Stimulated activated CD4-positive, alpha-beta T cell treated with anti-CD3 and anti-CD28 coated beads, Interleukin-15, amount 100 ng/mL, for 1 hour (primary cell): ENCODE data around the gene EXOC6.

Experiments
- DNase-seq, 2 donors: peaks; one replicate each; pipeline ENCODE4 v3.0.0-alpha.2; 2020; ENCODE audit warnings: low read depth in 1 of 2, low spot score in 1 of 2

EXOC6 gene

GRCh38 chr10:92848441-92849233 is at the start of gene EXOC6:
TSS of gene EXOC6 (plus strand) at chr10:92848520. CDS start at chr10:92848534, 14 bp downstream.
- peak; percentile 74 for DNase-seq

- no peak for DNase-seq
Measured at GRCh38 chr10:92799568-92799967, 48.8 kb upstream of the EXOC6 start.

- no peak for DNase-seq
Measured at GRCh38 chr10:92800134-92800733, 48.1 kb upstream of the EXOC6 start.

GRCh38 chr10:92801978-92802872 is 46.1 kb upstream of the EXOC6 start:
- no peak for DNase-seq

DNA sequence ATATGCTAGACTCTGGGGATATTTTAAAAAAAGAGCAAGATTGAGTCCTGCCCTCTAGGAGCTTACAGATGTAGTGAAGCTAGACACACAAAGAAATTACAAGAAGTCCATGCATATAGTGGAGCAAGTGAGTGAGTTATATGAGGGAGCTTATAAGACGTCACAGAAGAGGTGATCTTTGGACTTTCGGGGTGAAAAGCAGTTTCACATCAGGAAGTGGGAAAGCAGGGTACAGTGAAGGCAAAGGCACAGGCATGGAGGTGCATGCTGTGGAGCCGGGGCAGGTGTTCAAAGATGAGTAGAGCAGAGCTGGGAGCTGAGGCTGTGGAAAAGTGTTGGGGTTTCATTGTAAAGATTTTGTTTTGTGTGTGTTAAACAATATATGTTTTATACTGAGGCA is 38.5 kb upstream of the EXOC6 start:
- no peak for DNase-seq

DNA sequence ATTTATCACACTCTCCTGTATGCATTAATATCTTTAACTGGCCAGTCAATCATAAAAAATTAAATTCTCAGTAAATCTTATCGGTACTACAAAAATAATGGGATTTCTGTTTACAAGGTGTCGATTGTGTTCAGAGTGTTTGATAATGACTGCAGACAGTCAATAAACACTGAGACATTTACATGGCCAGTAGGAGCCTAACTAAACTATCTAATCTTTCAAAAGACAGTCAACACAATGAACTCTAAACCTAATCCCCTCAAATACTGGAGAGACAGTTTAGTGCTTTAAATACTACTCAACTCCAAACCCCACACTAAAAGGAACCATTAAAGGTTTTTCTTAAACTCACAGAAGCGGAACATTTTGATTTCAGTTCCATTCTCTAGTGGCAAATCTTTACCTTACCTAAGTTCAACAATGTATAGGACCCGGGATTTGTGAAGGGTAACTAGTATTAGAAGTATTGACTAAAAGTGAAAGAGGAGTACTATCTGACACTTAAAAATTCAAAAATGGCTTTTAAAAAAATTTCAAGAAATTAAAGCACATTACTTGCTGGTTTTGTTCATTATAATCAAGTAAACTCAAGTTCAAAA is 37.3 kb upstream of the EXOC6 start:
- no peak for DNase-seq

GRCh38 chr10:92811986-92812385 is 36.3 kb upstream of the EXOC6 start:
- DNase-seq = no peak

DNA sequence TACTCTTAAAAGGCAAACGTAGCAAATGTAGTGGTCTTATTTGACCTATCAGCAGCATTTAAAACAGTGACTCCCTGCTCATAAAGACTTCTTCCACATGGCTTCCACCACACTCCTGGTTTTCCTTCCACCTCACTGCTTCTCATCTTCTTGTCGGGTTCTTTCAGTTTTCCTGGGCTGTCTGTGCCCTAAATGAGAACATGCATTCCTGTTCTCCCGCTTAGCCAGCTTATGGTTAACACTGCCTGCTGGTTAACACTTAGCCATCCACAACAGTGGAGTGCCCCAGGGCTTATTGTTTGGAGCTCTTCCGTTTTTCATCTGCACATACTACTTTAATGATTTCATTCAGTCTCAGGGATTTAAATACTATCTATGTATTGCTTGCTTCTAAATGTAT is 34.3 kb upstream of the EXOC6 start:
- no peak for DNase-seq

DNA sequence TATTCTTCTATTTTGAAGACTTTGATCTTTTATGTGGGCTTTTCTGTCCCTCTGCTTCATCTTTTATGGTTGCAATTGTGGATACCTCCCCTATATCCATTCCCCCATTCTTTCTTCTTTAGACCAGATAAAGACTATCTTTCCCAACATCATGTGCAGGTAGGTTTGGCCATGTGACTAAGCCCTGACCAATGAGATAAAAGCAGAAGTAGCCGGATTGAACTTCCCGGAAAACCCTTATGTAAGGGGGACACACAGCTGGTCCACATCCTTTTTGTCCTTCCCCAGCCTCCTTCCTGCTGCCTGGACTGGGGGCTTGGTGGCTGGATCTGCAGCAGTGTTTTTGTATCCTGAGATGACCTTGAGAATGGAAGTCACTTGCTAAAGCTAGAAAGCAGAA is 33.5 kb upstream of the EXOC6 start:
- DNase-seq = no peak

GRCh38 chr10:92816091-92816531 is 32.2 kb upstream of the EXOC6 start:
- no peak for DNase-seq

DNA sequence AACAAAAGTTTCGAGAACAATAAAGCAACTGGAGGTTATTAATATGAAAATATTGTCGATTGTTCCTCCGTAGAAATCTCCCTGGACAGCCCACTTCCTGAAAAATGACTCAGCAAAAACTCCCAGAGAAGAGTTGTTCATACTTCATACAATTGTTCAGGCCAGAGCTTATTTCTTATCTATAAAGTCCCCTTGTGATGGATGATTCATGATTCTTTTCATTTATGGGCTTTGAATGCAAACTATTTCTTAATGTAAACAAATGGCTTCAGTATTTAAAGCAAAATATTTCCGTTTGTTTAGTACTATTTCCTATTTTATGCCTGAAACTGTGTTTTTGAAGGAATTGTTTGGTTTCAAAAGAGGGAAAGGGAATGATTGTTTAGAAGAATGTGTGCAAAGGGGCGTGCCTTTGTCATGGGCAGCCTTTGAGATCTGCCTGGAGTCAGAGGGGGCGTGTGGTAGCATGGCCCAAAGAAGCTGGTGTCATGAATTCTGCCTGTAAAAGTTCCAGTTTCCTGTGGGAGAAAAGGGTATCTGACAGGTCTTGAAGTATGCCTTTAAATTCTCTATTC is 26.2 kb upstream of the EXOC6 start:
- DNase-seq = no peak

DNA sequence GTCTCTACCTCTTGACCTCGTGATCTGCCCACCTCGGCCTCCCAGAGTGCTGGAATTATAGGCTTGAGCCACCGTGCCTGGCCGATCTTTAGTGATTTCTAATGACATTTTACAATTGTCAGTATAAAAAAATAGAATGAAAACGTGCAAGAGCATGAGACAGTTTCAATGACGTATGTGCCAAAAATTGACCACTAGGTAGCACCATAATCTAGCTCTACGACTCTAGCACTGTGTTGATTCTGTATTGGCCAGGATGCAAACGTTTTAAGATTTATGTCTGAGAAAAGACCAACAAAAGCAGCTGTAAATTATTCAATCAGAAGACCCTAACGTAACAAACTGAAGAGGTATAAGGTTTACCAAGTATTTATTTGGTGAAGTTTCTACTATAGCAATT is 25.4 kb upstream of the EXOC6 start:
- DNase-seq = no peak

GRCh38 chr10:92826061-92826460 is 22.3 kb upstream of the EXOC6 start:
- DNase-seq = no peak

DNA sequence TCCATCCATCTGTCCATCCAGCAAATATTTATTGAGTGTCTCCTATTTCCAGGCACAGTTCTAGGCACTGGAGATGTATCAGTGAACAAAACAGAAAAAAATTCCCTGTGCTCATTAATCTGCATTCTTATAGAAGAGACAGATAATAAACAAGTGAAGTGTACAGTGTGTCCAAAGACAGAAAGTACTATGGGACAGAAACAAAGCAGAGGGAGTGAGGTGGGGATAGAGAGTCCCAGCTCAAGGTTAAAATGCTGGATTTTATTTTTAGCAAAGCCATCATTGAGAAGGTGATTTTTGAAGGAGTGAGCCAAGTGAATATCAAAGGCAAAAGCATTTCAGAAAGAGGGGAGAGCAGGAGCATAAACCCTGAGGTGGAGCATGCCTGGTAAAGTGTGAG is 21.8 kb upstream of the EXOC6 start:
- no peak for DNase-seq

GRCh38 chr10:92829042-92829785 is 19.1 kb upstream of the EXOC6 start:
- DNase-seq = no peak

DNA sequence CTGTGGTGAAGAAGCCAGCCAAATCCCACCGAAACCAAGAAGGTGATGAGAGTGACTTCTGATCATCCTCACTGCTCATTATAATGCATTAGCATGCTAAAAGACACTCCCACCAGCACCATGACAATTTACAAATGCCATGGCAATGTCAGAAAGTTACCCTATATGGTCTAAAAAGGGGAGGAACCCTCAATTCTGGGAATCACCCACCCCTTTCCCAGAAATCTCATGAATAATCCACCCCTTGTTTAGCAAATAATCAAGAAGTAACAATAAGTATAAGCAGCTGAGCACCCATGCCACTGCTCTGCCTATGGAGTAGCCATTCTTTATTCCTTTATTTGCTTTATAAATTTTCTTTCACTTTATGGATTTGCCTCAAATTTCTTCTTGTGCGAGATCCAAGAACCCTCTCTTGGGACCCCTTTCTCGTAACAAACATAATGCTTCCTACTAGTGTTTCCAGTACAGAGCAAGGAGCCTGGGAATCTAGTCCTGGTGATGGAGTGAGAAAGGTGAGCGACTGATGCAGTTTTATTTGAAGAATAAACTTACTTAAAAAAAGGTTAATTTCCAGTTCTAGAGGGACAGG is 18.4 kb upstream of the EXOC6 start:
- DNase-seq = no peak

DNA sequence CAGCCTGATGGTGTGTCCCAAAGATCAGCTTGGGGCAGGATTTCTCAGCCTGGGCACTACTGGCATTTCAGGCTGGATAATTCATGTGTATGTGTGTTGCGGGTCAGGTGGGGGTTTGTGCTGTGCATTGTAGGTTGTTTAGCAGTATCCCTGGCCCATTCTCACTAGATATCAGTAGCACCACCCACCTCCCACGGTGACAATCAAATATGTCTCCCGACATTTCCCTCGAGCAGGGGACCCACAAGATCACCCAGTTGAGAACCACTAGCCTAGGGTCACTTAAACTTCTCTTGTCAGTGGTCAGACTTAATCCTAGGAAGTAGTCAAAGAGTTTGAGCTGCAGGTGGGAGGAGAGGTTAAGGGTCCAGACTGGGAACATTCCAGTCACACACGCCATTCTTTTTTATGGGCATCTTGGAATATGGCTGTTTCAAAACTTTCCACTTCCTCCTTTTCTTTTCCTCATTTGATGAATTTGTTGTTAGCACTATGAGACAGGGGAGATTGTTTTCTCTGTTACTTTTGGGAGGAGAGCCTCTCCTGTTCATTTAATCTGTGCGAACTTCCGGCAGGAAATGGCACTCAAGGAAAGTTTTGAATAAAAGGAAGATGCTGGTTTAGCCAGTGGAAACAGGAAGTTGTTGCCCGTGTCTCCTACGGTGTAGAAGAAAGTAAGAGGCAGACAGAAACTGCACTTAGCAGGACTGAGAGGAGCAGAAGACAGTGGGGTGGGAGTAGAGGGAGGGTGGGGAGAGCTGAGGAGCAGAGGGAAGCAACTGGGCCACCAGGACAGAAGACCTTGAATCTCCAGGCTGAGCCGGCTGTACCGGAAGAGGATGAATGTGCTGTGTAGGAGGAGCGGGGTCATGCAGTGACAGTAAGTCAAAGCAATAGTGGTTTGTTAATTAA is 17.6 kb upstream of the EXOC6 start:
- DNase-seq = no peak

DNA sequence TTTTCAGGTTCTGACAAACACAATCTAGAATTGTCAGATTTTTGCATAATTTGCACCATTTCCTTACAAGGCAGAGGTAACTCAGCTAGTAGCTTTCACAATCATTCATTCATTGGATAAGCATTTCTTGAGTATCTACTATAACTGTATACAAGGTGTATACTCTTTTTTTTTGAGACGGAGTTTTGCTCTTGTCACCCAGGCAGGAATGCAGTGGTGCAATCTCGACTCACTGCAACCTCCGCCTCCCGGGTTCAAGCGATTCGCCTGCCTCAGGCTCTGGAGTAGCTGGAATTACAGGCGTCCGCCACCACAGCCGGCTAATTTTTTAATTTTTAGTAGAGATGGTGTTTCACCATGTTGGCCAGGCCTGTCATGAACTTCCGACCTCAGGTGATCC is 16.2 kb upstream of the EXOC6 start:
- no peak for DNase-seq
